ENCODE data around the gene CD79B.

DNA sequence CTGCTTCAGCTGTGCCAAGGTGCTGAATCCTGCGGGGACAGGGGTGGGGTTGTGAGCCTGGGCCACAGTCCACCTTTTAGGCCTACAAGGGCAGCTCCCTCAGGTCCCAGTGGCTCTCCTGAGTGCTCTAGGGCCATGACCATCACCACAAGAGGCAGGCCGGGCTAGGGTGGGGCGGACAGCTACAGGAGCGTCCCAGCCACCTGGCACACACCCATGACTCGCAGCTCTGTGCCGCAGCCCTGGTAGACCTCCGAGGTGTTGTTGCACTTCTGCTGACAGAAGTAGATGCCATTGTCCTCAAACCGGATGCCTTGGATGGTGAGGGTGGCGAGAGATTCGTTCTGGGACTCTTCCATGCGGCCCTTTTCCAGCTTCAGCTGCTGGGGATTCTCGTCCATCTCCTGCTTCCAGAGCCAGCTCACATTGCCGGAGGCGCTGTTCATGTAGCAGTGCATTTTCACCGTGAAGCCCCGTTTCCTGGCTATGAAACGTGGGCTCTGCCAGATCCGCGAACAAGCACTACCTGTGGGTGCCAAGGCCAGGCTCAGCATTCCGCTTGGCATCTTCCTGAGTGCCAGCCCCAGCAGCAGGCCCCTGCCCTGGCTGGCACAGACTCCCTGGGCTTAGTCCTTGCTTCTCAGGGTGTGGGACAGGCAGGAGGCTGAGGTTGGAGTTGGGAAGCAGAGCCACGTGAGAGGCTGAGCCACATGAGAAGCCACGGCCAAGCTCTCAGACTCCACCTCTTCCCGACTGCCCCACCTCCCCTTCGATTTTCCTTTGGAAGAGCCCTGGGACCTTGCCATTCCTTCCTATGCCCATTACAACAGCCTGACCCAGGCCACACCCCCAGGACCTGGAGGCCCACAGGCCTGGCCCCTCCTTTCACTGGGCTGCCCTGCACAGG is 2.0 kb downstream of the CD79B start:
- TF ChIP-seq, protein P1, sequence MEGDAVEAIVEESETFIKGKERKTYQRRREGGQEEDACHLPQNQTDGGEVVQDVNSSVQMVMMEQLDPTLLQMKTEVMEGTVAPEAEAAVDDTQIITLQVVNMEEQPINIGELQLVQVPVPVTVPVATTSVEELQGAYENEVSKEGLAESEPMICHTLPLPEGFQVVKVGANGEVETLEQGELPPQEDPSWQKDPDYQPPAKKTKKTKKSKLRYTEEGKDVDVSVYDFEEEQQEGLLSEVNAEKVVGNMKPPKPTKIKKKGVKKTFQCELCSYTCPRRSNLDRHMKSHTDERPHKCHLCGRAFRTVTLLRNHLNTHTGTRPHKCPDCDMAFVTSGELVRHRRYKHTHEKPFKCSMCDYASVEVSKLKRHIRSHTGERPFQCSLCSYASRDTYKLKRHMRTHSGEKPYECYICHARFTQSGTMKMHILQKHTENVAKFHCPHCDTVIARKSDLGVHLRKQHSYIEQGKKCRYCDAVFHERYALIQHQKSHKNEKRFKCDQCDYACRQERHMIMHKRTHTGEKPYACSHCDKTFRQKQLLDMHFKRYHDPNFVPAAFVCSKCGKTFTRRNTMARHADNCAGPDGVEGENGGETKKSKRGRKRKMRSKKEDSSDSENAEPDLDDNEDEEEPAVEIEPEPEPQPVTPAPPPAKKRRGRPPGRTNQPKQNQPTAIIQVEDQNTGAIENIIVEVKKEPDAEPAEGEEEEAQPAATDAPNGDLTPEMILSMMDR (conservative IDR thresholded peaks at IDR 0.05; ENCODE audit: low read length) = 0 out of 2 replicates have a peak, but pooled peaks have one; percentile 33
- no peak for TF ChIP-seq EZH2phosphoT487 (IDR thresholded peaks at IDR 0.05; ENCODE audit: borderline replicate concordance, low read depth, low read length)

Measured in OCI-LY7 (cell line).